Chondrocyte (in vitro differentiated cells): ENCODE results near the gene PCDHGC5. TPM values are rescaled to one million over a fixed set of nuclear protein-coding genes. Genes with fewer than 3 reads are reported as not detected.

Experiments
- DNase-seq: peaks from one replicate; pipeline ENCODE4 v3.0.0; 2021; ENCODE audit warnings: mixed read lengths, low spot score
- H3K27ac Mint-ChIP-seq: one replicate; pipeline ENCODE4 v1.8.0; 2021; ENCODE audit warnings: mild to moderate bottlenecking, moderate library complexity, mixed read lengths; ENCODE audit not compliant: unreplicated experiment
- H3K27me3 Mint-ChIP-seq: 2 replicates; pipeline ENCODE4 v1.8.0; 2021; ENCODE audit warnings: low read depth, mixed read lengths
- H3K36me3 Mint-ChIP-seq: 2 replicates; pipeline ENCODE4 v1.8.0; 2021; ENCODE audit warnings: low read depth, mixed read lengths
- H3K4me1 Mint-ChIP-seq: 2 replicates; pipeline ENCODE4 v1.8.0; 2021; ENCODE audit warnings: low read depth, mild to moderate bottlenecking, mixed read lengths
- H3K4me3 Mint-ChIP-seq: one replicate; pipeline ENCODE4 v1.8.0; 2021; ENCODE audit warnings: mild to moderate bottlenecking, moderate library complexity, mixed read lengths; ENCODE audit not compliant: unreplicated experiment
- H3K9me3 Mint-ChIP-seq: 2 replicates; pipeline ENCODE4 v1.8.0; 2021; ENCODE audit warnings: low read depth, mixed read lengths
- total RNA-seq: library from RNA; stranded (reverse); gene quantifications from 3 replicates; pipeline ENCODE4 v1.2.1, GENCODE V29; 2021
- TF ChIP-seq, protein P1 (sequence below): fragments of 200-600 bp; sonication (generic); IDR thresholded peaks from 2 replicates; pipeline ENCODE4 v1.5.0; 2021; ENCODE audit warnings: antibody characterized with exemption, mild to moderate bottlenecking, moderate library complexity

PCDHGC5 gene
- total RNA-seq, 1 donor from 2014 or later: 1.7 TPM

DNA sequence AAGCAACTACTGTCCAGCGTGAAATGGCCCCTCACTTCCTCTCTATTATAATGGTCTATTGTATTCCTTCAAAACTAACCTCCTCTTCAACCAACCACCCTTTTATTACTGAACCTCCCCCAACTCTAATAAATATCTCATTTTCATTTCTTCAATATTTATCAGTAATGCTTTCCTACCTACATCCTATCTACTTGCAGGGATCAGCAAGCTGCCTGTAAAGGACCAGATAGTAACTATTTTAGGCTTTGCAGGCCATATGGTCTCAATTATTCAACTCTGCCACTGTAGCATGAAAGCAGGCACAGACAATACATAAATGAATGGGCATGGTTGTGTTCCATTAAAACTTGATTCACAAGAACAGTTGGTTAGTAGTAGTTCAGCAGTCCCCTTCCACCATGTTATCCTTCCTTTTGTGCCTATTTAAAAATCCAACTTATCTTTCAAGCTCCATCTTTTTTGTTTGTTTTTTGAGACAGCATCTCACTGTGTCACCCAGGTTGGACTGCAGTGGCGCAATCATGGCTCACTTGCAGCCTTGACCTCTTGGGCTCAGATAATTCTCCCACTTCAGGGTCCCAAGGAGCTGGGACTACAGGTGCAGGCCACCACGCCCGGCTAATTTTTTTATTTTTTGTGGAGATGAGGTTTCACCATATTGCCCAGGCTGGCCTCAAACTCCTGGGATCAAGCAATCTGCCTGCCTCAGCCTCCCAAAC, 45.8 kb downstream of the PCDHGC5 start:
- Mint-ChIP-seq H3K9me3 (no peaks in the 10 kb centered on the region), H3K27me3 (no peaks in the 10 kb centered on the region), H3K36me3 (peaks cover 12% of the 10 kb centered on the region), H3K4me3 (no peak overlapping the region), H3K4me1 (no peaks in the 10 kb centered on the region), H3K27ac (no peak overlapping the region)
- DNase-seq: no peak
- TF ChIP-seq, protein P1, sequence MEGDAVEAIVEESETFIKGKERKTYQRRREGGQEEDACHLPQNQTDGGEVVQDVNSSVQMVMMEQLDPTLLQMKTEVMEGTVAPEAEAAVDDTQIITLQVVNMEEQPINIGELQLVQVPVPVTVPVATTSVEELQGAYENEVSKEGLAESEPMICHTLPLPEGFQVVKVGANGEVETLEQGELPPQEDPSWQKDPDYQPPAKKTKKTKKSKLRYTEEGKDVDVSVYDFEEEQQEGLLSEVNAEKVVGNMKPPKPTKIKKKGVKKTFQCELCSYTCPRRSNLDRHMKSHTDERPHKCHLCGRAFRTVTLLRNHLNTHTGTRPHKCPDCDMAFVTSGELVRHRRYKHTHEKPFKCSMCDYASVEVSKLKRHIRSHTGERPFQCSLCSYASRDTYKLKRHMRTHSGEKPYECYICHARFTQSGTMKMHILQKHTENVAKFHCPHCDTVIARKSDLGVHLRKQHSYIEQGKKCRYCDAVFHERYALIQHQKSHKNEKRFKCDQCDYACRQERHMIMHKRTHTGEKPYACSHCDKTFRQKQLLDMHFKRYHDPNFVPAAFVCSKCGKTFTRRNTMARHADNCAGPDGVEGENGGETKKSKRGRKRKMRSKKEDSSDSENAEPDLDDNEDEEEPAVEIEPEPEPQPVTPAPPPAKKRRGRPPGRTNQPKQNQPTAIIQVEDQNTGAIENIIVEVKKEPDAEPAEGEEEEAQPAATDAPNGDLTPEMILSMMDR: no peak

Other genes starting within 250 kb of the PCDHGC5 start
- 1.7 to 4.3 TPM (median 1.9 TPM) in 3 replicates for gene PCDHB15, start 243.7 kb upstream of the PCDHGC5 start, total RNA-seq
- gene SLC25A2, start 185.0 kb upstream of the PCDHGC5 start, total RNA-seq: 0.15 to 0.48 TPM (median 0.41 TPM) in 3 replicates
- gene TAF7, start 168.3 kb upstream of the PCDHGC5 start, total RNA-seq: 66.4 to 73.3 TPM (median 69.7 TPM) in 3 replicates
- 0.10 to 0.23 TPM (median 0.15 TPM) in 3 replicates for gene PCDHGA1, start 158.6 kb upstream of the PCDHGC5 start, total RNA-seq
- 0.19 to 0.30 TPM (median 0.23 TPM) in 3 replicates for gene PCDHGA2, start 150.3 kb upstream of the PCDHGC5 start, total RNA-seq
- 0.12 to 0.51 TPM (median 0.28 TPM) in 3 replicates for gene PCDHGA3, start 145.3 kb upstream of the PCDHGC5 start, total RNA-seq
- gene PCDHGB1, start 139.0 kb upstream of the PCDHGC5 start, total RNA-seq: 2.4 to 2.7 TPM (median 2.7 TPM) in 3 replicates
- gene PCDHGA4, start 134.1 kb upstream of the PCDHGC5 start, total RNA-seq: 0.72 to 1.4 TPM (median 0.94 TPM) in 3 replicates
- gene PCDHGB2, start 129.1 kb upstream of the PCDHGC5 start, total RNA-seq: 0.95 to 1.8 TPM (median 1.0 TPM) in 3 replicates
- gene PCDHGA5, start 124.9 kb upstream of the PCDHGC5 start, total RNA-seq: 0.15 to 0.48 TPM (median 0.27 TPM) in 3 replicates
- gene PCDHGB3, start 118.8 kb upstream of the PCDHGC5 start, total RNA-seq: 0.21 to 0.36 TPM (median 0.30 TPM) in 3 replicates
- gene PCDHGA6, start 115.2 kb upstream of the PCDHGC5 start, total RNA-seq: 0.38 to 0.65 TPM (median 0.45 TPM) in 3 replicates
- 0.17 to 0.31 TPM (median 0.28 TPM) in 3 replicates for gene PCDHGA7, start 106.3 kb upstream of the PCDHGC5 start, total RNA-seq
- gene PCDHGB4, start 101.4 kb upstream of the PCDHGC5 start, total RNA-seq: 12.6 to 14.2 TPM (median 14.2 TPM) in 3 replicates
- gene PCDHGA8, start 96.4 kb upstream of the PCDHGC5 start, total RNA-seq: 0.47 to 0.59 TPM (median 0.51 TPM) in 3 replicates
- 1.0 to 1.6 TPM (median 1.1 TPM) in 3 replicates for gene PCDHGB5, start 91.1 kb upstream of the PCDHGC5 start, total RNA-seq
- 0.97 to 3.6 TPM (median 1.4 TPM) in 3 replicates for gene PCDHGA9, start 86.3 kb upstream of the PCDHGC5 start, total RNA-seq
- gene PCDHGB6, start 81.1 kb upstream of the PCDHGC5 start, total RNA-seq: 52.4 to 64.2 TPM (median 56.8 TPM) in 3 replicates
- 14.9 to 17.4 TPM (median 15.8 TPM) in 3 replicates for gene PCDHGA10, start 76.1 kb upstream of the PCDHGC5 start, total RNA-seq
- gene PCDHGB7, start 71.4 kb upstream of the PCDHGC5 start, total RNA-seq: 3.5 to 5.4 TPM (median 4.3 TPM) in 3 replicates
- 1.3 to 2.4 TPM (median 1.4 TPM) in 3 replicates for gene PCDHGA11, start 68.0 kb upstream of the PCDHGC5 start, total RNA-seq
- gene PCDHGA12, start 58.6 kb upstream of the PCDHGC5 start, total RNA-seq: 0.64 to 2.2 TPM (median 0.75 TPM) in 3 replicates
- gene PCDHGC3, start 13.1 kb upstream of the PCDHGC5 start, total RNA-seq: 68.9 to 91.8 TPM (median 90.8 TPM) in 3 replicates
- 0.72 to 1.8 TPM (median 1.1 TPM) in 3 replicates for gene PCDHGC4, start 4.1 kb upstream of the PCDHGC5 start, total RNA-seq
- gene DIAPH1, start 129.9 kb downstream of the PCDHGC5 start, total RNA-seq: 44.1 to 56.2 TPM (median 44.9 TPM) in 3 replicates
- gene HDAC3, start 147.8 kb downstream of the PCDHGC5 start, total RNA-seq: 46.5 to 55.4 TPM (median 47.8 TPM) in 3 replicates
- 2.9 to 6.1 TPM (median 5.2 TPM) in 3 replicates for gene RELL2, start 147.9 kb downstream of the PCDHGC5 start, total RNA-seq
- gene FCHSD1, start 162.3 kb downstream of the PCDHGC5 start, total RNA-seq: 16.4 to 29.8 TPM (median 24.7 TPM) in 3 replicates
- 1.3 to 7.1 TPM (median 5.9 TPM) in 3 replicates for gene ARAP3, start 193.1 kb downstream of the PCDHGC5 start, total RNA-seq